Measurements from ENCODE around the gene MYLK4. TPM values are rescaled to one million over a fixed set of nuclear protein-coding genes. Genes with fewer than 3 reads are reported as not detected.
A peak's percentile ranks its signal among the peaks of the same experiment; 100 is the strongest.

MYLK4 gene
- total RNA-seq, 2 donors from 2014 or later, result 0.20 to 0.35 TPM

- Histone ChIP-seq H3K4me1 (no peaks in the 10 kb centered on the region), H3K9ac (ENCODE audit: low read depth in 2 of 2, low read length in 2 of 2) (no peak overlapping the region), H3K9me3 (no peaks in the 10 kb centered on the region), H3K4me3 (no peak overlapping the region), H3K36me3 (no peaks in the 10 kb centered on the region), H3K27me3 (no peaks in the 10 kb centered on the region), H3K27ac (no peak overlapping the region)
- intact Hi-C loops (cut with DNase I), result loop anchor here (10.0 kb wide), 2 partner anchors 176 to 276 kb away; no protein-coding TSS in a partner anchor
- DNase-seq, result no peak
- TF ChIP-seq CTCF (IDR thresholded peaks at IDR 0.05), result no peak
Measured at GRCh38 chr6:2630891-2631571, 119.7 kb downstream of the MYLK4 start.

- DNase-seq, result no peak
- Histone ChIP-seq H3K27ac (no peak overlapping the region), H3K27me3 (no peaks in the 10 kb centered on the region), H3K36me3 (no peaks in the 10 kb centered on the region), H3K9me3 (no peaks in the 10 kb centered on the region), H3K4me3 (no peak overlapping the region), H3K9ac (ENCODE audit: low read depth in 2 of 2, low read length in 2 of 2) (no peak overlapping the region), H3K4me1 (no peaks in the 10 kb centered on the region)
- TF ChIP-seq CTCF (IDR thresholded peaks at IDR 0.05), result no peak
- intact Hi-C loops (cut with DNase I), result loop anchor here (10.0 kb wide), 2 partner anchors 176 to 276 kb away; no protein-coding TSS in a partner anchor
Measured at GRCh38 chr6:2630359-2630758, 120.4 kb downstream of the MYLK4 start.

- Histone ChIP-seq H3K36me3 (no peaks in the 10 kb centered on the region), H3K27me3 (no peaks in the 10 kb centered on the region), H3K4me3 (no peak overlapping the region), H3K27ac (no peak overlapping the region), H3K9ac (ENCODE audit: low read depth in 2 of 2, low read length in 2 of 2) (no peak overlapping the region), H3K9me3 (no peaks in the 10 kb centered on the region), H3K4me1 (no peaks in the 10 kb centered on the region)
- DNase-seq, result no peak
- intact Hi-C loops (cut with DNase I), result no loop called here
- no peak for TF ChIP-seq CTCF (IDR thresholded peaks at IDR 0.05)
Measured at GRCh38 chr6:2626401-2626800, 124.3 kb downstream of the MYLK4 start.

- Histone ChIP-seq H3K4me1 (no peaks in the 10 kb centered on the region), H3K27ac (peak overlapping the region; percentile 49)
Measured at GRCh38 chr6:2625581-2625980, 125.1 kb downstream of the MYLK4 start.

GRCh38 chr6:2624177-2624576 lies 126.5 kb downstream of the MYLK4 start:
- no peaks in the 10 kb centered on the region for H3K9me3 ChIP-seq
- intact Hi-C loops (cut with DNase I), result no loop called here
- H3K9ac ChIP-seq (ENCODE audit: low read depth in 2 of 2, low read length in 2 of 2), result no peak overlapping the region
- TF ChIP-seq CTCF (IDR thresholded peaks at IDR 0.05), result no peak
- H3K27me3 ChIP-seq, result no peaks in the 10 kb centered on the region
- H3K4me1 ChIP-seq, result no peaks in the 10 kb centered on the region
- no peak overlapping the region for H3K27ac ChIP-seq
- no peak overlapping the region for H3K4me3 ChIP-seq
- no peak for DNase-seq
- H3K36me3 ChIP-seq, result no peaks in the 10 kb centered on the region

More at GRCh38 chr6:2625581-2625980, 125.1 kb downstream of the MYLK4 start:
- Histone ChIP-seq H3K4me3 (no peak overlapping the region), H3K9ac (ENCODE audit: low read depth in 2 of 2, low read length in 2 of 2) (no peak overlapping the region), H3K36me3 (no peaks in the 10 kb centered on the region), H3K9me3 (no peaks in the 10 kb centered on the region), H3K27me3 (no peaks in the 10 kb centered on the region)
- intact Hi-C loops (cut with DNase I), result no loop called here
- TF ChIP-seq CTCF (IDR thresholded peaks at IDR 0.05), result no peak
- no peak for DNase-seq
